Skeletal muscle cell (primary cell): ENCODE measurements around the gene HNRNPUL2.
"Not testable (repeated sequence)": the region's sequence is repeated elsewhere in the genome, so short reads cannot be mapped to it uniquely, and the experiment has no call there.

Source experiments
- DNase-seq: peaks from one replicate; pipeline ENCODE4 v3.0.0-alpha.2; 2010; ENCODE audit warnings: low read depth
- H3K4me3 ChIP-seq: 2 replicates; pipeline ENCODE4 v1.5.1; 2011; ENCODE audit warnings: low read depth, mild to moderate bottlenecking, control low read depth, low read length, moderate library complexity

HNRNPUL2 gene

DNA sequence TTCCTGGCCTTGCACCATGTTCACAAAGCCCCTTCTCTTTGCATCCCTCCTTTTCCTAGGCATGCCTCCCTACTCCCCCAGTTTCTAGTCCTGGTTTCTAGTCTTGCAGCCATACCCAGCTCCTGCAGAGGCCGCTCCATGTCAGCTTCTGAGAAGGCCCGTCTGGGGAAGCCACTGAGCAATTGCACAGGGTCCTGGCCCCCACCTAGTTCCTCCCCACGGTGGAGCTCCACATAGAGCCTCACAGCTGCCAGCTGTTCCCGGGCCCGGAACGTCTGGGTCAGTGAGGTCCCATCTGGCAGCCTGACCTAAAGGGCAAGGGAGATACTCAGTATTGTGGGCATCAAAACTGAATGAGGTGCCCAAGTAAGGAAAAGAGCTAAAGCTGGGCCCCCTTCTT is 50.6 kb downstream of the HNRNPUL2 start:
- no peak for DNase-seq
- no peak overlapping the region for H3K4me3 ChIP-seq

DNA sequence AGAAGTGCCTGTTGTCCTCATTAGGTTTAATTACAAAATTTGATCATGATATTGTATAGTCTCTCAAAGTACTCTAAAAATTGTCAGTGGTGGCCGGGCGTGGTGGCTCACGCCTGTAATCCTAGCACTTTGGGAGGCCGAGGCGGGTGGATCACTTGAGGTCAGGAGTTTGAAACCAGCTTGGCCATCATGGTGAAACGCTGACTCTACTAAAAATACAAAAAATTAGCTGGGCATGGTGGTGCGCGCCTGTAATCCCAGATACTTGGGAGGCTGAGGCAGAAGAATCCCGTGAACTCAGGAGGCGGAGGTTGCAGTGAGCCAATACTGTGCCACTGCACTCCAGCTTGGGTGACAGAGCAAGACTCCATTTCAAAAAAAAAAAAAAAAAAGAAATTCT is 51.8 kb downstream of the HNRNPUL2 start:
- not testable (repeated sequence) for H3K4me3 ChIP-seq, DNase-seq

DNA sequence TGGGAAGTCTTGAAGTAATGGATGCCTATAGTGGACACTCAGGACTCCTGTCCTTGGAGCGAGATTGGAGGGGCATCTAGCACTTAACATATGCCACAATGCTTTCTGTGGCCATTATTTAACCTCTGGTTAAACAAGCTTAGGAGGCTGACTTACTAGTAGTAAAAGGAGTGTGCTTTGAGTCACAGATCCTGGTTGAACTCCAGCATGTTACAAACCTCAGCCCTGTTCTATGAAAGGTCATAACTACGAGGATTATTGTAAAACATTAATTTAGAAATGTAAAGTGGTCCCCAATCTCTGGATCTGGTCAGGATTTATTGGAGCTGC is 54.1 kb downstream of the HNRNPUL2 start:
- DNase-seq: no peak
- H3K4me3 ChIP-seq: no peak overlapping the region

DNA sequence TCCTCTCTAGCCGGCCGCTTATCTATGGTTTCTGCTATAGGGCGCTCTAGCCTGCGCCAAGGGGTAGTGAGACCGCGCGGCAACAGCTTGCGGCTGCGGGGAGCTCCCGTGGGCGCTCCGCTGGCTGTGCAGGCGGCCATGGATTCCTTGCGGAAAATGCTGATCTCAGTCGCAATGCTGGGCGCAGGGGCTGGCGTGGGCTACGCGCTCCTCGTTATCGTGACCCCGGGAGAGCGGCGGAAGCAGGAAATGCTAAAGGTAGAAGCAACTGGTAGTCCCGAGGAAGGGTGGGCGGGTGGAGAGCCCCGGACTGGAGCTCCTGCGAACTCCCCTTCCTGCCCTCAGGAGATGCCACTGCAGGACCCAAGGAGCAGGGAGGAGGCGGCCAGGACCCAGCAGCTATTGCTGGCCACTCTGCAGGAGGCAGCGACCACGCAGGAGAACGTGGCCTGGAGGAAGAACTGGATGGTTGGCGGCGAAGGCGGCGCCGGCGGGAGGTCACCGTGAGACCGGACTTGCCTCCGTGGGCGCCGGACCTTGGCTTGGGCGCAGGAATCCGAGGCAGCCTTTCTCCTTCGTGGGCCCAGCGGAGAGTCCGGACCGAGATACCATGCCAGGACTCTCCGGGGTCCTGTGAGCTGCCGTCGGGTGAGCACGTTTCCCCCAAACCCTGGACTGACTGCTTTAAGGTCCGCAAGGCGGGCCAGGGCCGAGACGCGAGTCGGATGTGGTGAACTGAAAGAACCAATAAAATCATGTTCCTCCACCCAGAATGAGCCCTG is 55.5 kb downstream of the HNRNPUL2 start, which contains the start of the genes LBHD1 and UQCC3:
Gene LBHD1 (minus strand): TSS at position 660 of the 782 bp plus-strand sequence. CDS start 2,236 bp downstream, outside the sequence.
Gene UQCC3 (plus strand): TSS at position 66 of the 782 bp plus-strand sequence. CDS start 73 bp downstream, at position 139.
- peak; percentile 68 for DNase-seq
- peak within 1 kb of the TSS; percentile 75 for H3K4me3 ChIP-seq

DNA sequence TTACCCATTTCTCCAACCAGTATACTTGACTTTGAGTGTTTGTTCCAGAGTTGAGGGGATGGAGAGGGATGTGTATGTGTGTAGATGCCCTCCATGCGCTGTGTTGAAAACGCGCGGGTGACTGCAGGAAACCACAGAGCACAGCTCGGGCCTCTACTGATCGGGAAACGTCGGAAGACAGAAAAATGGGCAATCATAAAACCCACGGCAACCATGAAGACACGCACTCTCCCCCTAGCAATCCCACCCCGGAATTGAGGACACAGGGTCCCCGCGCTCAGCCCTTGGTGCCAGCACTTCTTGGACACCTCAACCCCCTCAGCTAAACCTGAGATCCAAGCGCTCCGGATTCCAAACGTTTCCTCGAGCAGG is 56.0 kb downstream of the HNRNPUL2 start:
- peak overlapping the region; percentile 75 for H3K4me3 ChIP-seq
- DNase-seq: no peak

DNA sequence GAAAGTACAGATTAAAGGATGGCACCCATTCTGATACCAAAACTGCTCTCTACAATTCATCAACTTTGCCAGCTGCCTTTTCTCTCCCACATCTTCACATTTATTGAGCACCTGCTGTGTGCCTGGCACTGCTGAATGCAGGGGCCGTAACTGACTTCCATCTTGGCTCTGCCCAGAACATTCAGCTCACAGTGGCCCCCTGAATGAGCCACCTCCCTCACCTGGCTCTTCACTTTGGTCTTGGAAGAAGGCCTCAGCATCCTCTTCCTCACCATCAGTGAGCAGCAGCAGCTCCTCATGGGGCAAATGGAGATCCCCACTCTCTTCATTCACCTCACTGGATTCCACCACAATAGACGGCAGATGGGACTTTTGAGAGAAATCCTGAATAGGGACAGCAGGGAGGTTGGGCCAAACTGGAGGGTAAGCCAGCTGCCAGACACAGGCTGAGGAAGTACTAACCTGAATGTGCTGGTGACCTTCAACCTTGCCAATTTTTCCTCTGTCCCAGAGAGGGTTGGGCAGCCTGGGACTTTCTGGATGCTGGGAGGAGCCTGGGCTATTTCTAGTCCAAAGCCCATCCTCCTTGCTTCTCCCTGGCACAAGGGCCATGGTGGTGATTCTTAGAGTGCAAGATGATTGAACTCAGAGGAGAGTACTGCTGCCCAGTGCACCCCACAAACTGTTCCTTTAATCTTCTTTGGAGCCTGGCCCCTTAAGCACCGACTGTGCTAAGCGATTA is 57.7 kb downstream of the HNRNPUL2 start:
- no peak overlapping the region for H3K4me3 ChIP-seq
- no peak for DNase-seq

DNA sequence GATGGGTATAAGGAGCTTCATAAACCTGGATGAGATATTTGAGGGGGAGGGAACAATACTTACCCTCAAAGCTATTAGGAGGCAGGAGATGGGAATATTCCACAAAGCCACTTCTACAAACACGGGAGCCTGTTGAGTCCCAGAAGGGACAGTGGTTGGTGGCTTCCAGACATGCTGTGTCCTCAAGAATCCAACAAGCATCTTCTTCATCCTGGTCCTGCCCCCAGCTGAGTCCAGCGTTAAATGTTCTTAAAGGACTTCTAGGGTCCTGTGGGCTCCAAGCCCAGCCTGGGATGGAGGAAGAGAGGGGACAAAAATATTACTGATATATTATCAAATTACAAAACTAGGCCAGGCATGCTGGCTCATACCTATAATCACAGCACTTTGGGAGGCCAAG is 59.8 kb downstream of the HNRNPUL2 start:
- H3K4me3 ChIP-seq: no peak overlapping the region
- DNase-seq: no peak

DNA sequence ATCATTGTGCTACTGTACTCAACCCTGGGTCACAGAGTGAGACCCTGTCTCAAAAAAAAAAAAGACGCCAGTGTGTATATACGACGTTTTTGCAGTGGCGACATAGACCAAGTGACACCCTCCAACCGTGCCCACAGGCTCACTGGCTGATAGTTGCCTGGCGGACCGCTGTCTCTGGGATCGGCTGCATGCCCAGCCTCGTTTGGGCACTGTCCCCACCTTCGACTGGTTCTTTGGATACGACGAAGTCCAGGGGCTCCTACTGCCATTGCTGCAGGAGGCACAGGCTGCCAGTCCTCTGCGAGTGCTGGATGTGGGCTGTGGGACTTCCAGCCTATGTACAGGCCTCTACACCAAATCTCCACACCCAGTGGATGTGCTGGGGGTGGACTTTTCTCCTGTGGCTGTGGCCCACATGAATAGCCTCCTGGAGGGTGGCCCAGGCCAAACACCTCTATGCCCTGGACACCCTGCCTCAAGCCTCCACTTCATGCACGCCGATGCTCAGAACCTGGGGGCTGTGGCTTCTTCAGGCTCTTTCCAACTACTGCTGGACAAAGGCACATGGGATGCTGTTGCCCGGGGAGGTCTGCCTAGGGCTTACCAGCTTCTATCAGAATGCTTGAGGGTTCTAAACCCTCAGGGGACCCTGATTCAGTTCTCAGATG is 60.9 kb downstream of the HNRNPUL2 start:
- H3K4me3 ChIP-seq: peak overlapping the region; percentile 88
- DNase-seq: no peak

DNA sequence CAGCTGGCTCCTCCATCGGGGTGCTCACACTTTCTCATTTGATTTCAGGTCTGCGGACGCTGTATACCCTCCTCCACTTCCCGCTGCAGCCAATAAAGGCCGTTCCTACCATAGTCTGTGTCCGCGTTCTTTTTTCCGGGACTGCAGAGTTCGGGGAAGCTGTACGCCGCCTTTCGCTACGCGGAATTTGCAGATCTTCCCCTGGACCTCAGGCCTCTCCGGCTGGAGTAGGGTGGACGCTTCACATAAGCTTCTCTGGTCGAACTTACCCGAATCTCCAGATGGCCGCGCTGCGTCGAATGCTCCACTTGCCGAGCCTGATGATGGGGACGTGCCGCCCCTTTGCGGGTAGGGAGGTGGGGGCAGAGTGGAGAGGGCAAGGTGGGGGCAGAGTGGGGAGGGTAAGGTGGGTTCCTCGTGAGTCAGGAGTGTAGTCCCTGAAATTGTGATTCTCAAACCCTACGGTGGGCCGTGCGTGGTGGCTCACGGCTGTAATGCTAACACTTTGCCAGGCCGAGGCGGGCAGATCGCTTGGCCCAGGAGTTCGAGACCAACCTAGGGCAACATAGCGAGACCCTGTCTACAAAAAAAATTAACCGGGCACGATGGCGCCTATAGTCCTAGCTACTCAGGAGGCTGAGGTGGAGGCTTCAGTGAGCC is 61.5 kb downstream of the HNRNPUL2 start:
- DNase-seq: no peak
- peak overlapping the region; percentile 88 for H3K4me3 ChIP-seq

DNA sequence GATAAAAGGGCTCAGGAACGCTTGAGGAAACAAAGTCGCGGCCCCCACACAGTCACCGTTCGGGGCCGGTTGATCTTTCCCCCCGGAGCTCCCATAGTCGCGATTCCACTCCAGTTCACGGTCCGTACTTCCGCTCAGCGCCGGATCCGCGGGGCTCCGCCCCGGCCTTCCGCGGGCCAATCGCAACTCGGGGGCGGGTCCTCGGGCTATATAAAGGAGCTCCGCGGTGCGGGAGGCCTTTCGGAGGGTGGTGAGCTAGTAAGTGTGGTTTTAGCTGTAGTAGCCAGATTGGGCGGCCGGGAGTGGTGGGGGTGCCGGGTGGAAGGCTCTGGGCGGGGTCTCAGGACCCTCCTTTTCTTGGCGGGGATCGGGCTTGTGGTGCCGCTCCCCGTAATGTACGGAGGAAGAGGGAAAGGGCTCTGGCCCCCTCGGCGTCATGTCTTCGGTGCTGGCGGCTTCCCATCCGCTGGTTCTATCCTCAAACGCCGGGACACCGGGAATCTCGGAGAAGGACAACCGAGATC is 62.1 kb downstream of the HNRNPUL2 start, which contains the start of the genes C11orf98 and CSKMT:
Gene C11orf98 (minus strand): TSS at position 136 of the 524 bp plus-strand sequence. CDS start 41 bp downstream, at position 95.
Gene CSKMT (plus strand): TSS at position 238 of the 524 bp plus-strand sequence. CDS start 568 bp downstream, outside the sequence.
- H3K4me3 ChIP-seq: peak within 1 kb of the TSS; percentile 88
- peak; percentile 76 for DNase-seq

DNA sequence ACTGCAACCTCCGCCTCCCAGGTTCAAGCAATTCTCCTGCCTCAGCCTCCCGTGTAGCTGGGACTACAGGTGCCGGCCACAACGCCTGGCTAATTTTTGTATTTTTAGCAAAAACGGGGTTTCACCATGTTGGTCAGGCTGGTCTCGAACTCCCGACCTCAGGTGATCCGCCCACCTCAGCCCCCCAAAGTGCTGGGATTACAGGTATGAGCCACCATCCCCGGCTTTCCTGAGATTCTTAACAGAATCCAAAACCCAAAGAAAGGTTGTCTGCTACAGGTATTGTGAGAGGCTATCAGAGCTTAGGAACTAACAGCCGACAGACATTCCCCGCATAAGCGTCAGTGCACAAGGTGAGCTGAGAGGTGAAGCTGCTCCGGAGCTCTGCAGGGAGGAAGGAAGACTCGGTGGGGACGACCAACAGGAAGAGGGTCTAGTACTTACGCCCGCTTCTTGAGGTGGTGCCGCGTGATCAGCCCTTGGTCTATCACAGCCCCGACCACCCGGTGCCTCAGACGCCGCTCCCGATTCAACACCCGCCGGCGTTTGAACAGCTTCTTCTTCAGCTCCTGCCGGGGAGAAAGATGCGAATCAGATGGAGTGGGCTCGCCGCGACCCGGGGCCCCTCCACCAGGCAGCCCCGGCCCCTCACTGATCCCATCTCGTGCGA is 62.7 kb downstream of the HNRNPUL2 start:
- no peak for DNase-seq
- peak overlapping the region; percentile 88 for H3K4me3 ChIP-seq
